Measurements from ENCODE around the gene TRIM66. TPM values are rescaled to one million over a fixed set of nuclear protein-coding genes. Genes with fewer than 3 reads are reported as not detected.

Gene TRIM66
- total and polyA plus RNA-seq, 9 of the 15 experiments (the other 6 are each of a cell fraction or from before 2014, with no cell fraction given), result 1.1 to 7.3 (median 4.9) TPM

- TF ChIP-seq PRMT5 (CRISPR knock-in tag; IDR thresholded peaks at IDR 0.05), result no peak
- no peak for TF ChIP-seq BRCA1 (IDR thresholded peaks at IDR 0.05)
- 0 out of 2 replicates have a peak, but pooled peaks have one; percentile 22 for TF ChIP-seq BRCA1 (CRISPR knock-in tag; IDR thresholded peaks at IDR 0.05)
- no peak for TF ChIP-seq TBL1XR1 (IDR thresholded peaks at IDR 0.05; ENCODE audit: low read length in 2 of 2)
- no peak for TF ChIP-seq DMBX1 (CRISPR knock-in tag; IDR thresholded peaks at IDR 0.05; ENCODE audit: borderline replicate concordance)
- TF ChIP-seq, protein P1, sequence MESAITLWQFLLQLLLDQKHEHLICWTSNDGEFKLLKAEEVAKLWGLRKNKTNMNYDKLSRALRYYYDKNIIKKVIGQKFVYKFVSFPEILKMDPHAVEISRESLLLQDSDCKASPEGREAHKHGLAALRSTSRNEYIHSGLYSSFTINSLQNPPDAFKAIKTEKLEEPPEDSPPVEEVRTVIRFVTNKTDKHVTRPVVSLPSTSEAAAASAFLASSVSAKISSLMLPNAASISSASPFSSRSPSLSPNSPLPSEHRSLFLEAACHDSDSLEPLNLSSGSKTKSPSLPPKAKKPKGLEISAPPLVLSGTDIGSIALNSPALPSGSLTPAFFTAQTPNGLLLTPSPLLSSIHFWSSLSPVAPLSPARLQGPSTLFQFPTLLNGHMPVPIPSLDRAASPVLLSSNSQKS (CRISPR knock-in tag; IDR thresholded peaks at IDR 0.05), result no peak
- no peak for TF ChIP-seq ZNF224 (CRISPR knock-in tag; IDR thresholded peaks at IDR 0.05)
- TF ChIP-seq CHAMP1 (IDR thresholded peaks at IDR 0.05), result no peak
- TF ChIP-seq IFI16 (CRISPR knock-in tag; IDR thresholded peaks at IDR 0.05), result no peak
- no peak for TF ChIP-seq XRCC4 (IDR thresholded peaks at IDR 0.05; ENCODE audit: extremely low read depth, insufficient read depth, insufficient read length)
- TF ChIP-seq SP1 (CRISPR knock-in tag; IDR thresholded peaks at IDR 0.05), result peak; percentile 10; the same call in 1 of the 2 replicates
- TF ChIP-seq GTF2E2 (tag; IDR thresholded peaks at IDR 0.05), result no peak
- TF ChIP-seq ZNF274 (IDR thresholded peaks at IDR 0.05; ENCODE audit: borderline replicate concordance, low read depth, low read length), result 0 out of 2 replicates have a peak, but pooled peaks have one; percentile 8
- no peak for TF ChIP-seq POLR2B (IDR thresholded peaks at IDR 0.05; ENCODE audit: low read depth, partially characterized antibody)
- TF ChIP-seq, protein P2, sequence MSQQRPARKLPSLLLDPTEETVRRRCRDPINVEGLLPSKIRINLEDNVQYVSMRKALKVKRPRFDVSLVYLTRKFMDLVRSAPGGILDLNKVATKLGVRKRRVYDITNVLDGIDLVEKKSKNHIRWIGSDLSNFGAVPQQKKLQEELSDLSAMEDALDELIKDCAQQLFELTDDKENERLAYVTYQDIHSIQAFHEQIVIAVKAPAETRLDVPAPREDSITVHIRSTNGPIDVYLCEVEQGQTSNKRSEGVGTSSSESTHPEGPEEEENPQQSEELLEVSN (IDR thresholded peaks at IDR 0.05; ENCODE audit: borderline replicate concordance in 1 of 2, extremely low read depth in 1 of 2, insufficient read depth in 1 of 2, insufficient read length in 1 of 2, low read depth in 1 of 2, low read length in 1 of 2, poor library complexity in 1 of 2, severe bottlenecking in 1 of 2), result no peak
- no peak for TF ChIP-seq MAZ (CRISPR knock-in tag; conservative IDR thresholded peaks at IDR 0.05 in 1 of 2, IDR thresholded peaks at IDR 0.05 in 1 of 2)
- TF ChIP-seq, protein P3, sequence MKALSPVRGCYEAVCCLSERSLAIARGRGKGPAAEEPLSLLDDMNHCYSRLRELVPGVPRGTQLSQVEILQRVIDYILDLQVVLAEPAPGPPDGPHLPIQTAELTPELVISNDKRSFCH (CRISPR knock-in tag; IDR thresholded peaks at IDR 0.05), result no peak
- TF ChIP-seq, protein P3 (tag; IDR thresholded peaks at IDR 0.05), result no peak
- TF ChIP-seq ZFX (CRISPR knock-in tag; IDR thresholded peaks at IDR 0.05), result no peak
Measured at GRCh38 chr11:8683115-8683807, 796 bp upstream of the TRIM66 start (continued).

All from K562 (cell line).